MM.1S (cell line): ENCODE data around the gene ALDH9A1.
"Not testable (repeated sequence)": the region's sequence is repeated elsewhere in the genome, so short reads cannot be mapped to it uniquely, and the experiment has no call there.

Experiments used
- DNase-seq: peaks from one replicate; pipeline ENCODE4 v3.0.0-alpha.2; 2015
- H2AFZ ChIP-seq: fragments of 300-600 bp; sonication (generic); 2 replicates; pipeline ENCODE4 v1.6.0; 2016; ENCODE audit warnings: antibody characterized with exemption, low read length
- H3F3A ChIP-seq: fragments of 300-600 bp; sonication (generic); 2 replicates; pipeline ENCODE4 v1.6.1; 2016; ENCODE audit warnings: mild to moderate bottlenecking, antibody characterized with exemption, low read length, moderate library complexity, mixed read lengths; ENCODE audit not compliant: insufficient read depth
- H3K27ac ChIP-seq: fragments of 300-600 bp; sonication (generic); 2 replicates; pipeline ENCODE4 v1.5.1; 2016; ENCODE audit warnings: mild to moderate bottlenecking, low read length
- H3K27me3 ChIP-seq: fragments of 300-600 bp; sonication (generic); replicated peaks from 2 replicates; pipeline ENCODE4 v1.6.0; 2016; ENCODE audit warnings: low read length; ENCODE audit not compliant: insufficient read depth
- H3K36me3 ChIP-seq: fragments of 300-600 bp; sonication (generic); replicated peaks from 2 replicates; pipeline ENCODE4 v1.6.1; 2016; ENCODE audit warnings: mild to moderate bottlenecking, low read length, mixed read lengths; ENCODE audit not compliant: insufficient read depth
- H3K4me1 ChIP-seq: fragments of 300-600 bp; sonication (generic); 2 replicates; pipeline ENCODE4 v1.6.1; 2016; ENCODE audit warnings: low read length, mixed read lengths
- H3K4me2 ChIP-seq: fragments of 300-600 bp; sonication (generic); 2 replicates; pipeline ENCODE4 v1.6.0; 2016; ENCODE audit warnings: low read depth, low read length
- H3K4me3 ChIP-seq: fragments of 300-600 bp; sonication (generic); 2 replicates; pipeline ENCODE4 v1.5.1; 2016; ENCODE audit warnings: low read length, mixed read lengths
- H3K79me2 ChIP-seq: fragments of 300-600 bp; sonication (generic); 2 replicates; pipeline ENCODE4 v1.6.1; 2016; ENCODE audit warnings: mixed run types, low read length, mixed read lengths
- H3K9ac ChIP-seq: fragments of 300-600 bp; sonication (generic); 2 replicates; pipeline ENCODE4 v1.6.1; 2016; ENCODE audit warnings: low read length, mixed read lengths
- H3K9me2 ChIP-seq: fragments of 300-600 bp; sonication (generic); replicated peaks from 2 replicates; pipeline ENCODE4 v1.6.1; 2016; ENCODE audit warnings: mild to moderate bottlenecking, low read length, mixed read lengths; ENCODE audit not compliant: insufficient read depth
- H3K9me3 ChIP-seq: fragments of 300-600 bp; sonication (generic); replicated peaks from 2 replicates; pipeline ENCODE4 v1.6.1; 2016; ENCODE audit warnings: mild to moderate bottlenecking, low read length, mixed read lengths; ENCODE audit not compliant: insufficient read depth
- H4K20me1 ChIP-seq: fragments of 300-600 bp; sonication (generic); 2 replicates; pipeline ENCODE4 v1.6.1; 2016; ENCODE audit warnings: mild to moderate bottlenecking, low read length, moderate library complexity, mixed read lengths; ENCODE audit not compliant: insufficient read depth
- EZH2 ChIP-seq: fragments of 300-600 bp; sonication (generic); optimal IDR thresholded peaks from 2 replicates; pipeline ENCODE3; 2017; ENCODE audit warnings: low read depth, mild to moderate bottlenecking, antibody characterized with exemption, low read length, mixed read lengths
- EZH2phosphoT487 ChIP-seq: fragments of 300-600 bp; sonication (generic); IDR thresholded peaks from 2 replicates; pipeline ENCODE4 v1.6.1; 2018; ENCODE audit warnings: antibody characterized with exemption, low read length
- TF ChIP-seq, protein P1 (sequence below): fragments of 300-600 bp; sonication (generic); IDR thresholded peaks from 2 replicates; pipeline ENCODE4 v1.5.1; 2016; ENCODE audit warnings: antibody characterized with exemption, low read length, mixed read lengths

ALDH9A1 gene

GRCh38 chr1:165717918-165718515 is 19.7 kb upstream of the ALDH9A1 start:
- H3K79me2 ChIP-seq: no peaks in the 10 kb centered on the region
- no peak overlapping the region for H3K4me3 ChIP-seq
- H3K9ac ChIP-seq: no peak overlapping the region
- H3K9me3 ChIP-seq: no peaks in the 10 kb centered on the region
- no peak overlapping the region for H3K4me2 ChIP-seq
- H3K27me3 ChIP-seq: no peaks in the 10 kb centered on the region
- H3F3A ChIP-seq: no peaks in the 10 kb centered on the region
- H2AFZ ChIP-seq: no peak overlapping the region
- H3K36me3 ChIP-seq: no peaks in the 10 kb centered on the region
- H3K27ac ChIP-seq: no peak overlapping the region
- TF ChIP-seq, protein P1, sequence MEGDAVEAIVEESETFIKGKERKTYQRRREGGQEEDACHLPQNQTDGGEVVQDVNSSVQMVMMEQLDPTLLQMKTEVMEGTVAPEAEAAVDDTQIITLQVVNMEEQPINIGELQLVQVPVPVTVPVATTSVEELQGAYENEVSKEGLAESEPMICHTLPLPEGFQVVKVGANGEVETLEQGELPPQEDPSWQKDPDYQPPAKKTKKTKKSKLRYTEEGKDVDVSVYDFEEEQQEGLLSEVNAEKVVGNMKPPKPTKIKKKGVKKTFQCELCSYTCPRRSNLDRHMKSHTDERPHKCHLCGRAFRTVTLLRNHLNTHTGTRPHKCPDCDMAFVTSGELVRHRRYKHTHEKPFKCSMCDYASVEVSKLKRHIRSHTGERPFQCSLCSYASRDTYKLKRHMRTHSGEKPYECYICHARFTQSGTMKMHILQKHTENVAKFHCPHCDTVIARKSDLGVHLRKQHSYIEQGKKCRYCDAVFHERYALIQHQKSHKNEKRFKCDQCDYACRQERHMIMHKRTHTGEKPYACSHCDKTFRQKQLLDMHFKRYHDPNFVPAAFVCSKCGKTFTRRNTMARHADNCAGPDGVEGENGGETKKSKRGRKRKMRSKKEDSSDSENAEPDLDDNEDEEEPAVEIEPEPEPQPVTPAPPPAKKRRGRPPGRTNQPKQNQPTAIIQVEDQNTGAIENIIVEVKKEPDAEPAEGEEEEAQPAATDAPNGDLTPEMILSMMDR: peak; percentile 96
- TF ChIP-seq EZH2phosphoT487 (no peak), EZH2 (no peak)
- H3K4me1 ChIP-seq: no peaks in the 10 kb centered on the region
- H4K20me1 ChIP-seq: no peaks in the 10 kb centered on the region
- peak; percentile 80 for DNase-seq
- H3K9me2 ChIP-seq: no peaks in the 10 kb centered on the region

DNA sequence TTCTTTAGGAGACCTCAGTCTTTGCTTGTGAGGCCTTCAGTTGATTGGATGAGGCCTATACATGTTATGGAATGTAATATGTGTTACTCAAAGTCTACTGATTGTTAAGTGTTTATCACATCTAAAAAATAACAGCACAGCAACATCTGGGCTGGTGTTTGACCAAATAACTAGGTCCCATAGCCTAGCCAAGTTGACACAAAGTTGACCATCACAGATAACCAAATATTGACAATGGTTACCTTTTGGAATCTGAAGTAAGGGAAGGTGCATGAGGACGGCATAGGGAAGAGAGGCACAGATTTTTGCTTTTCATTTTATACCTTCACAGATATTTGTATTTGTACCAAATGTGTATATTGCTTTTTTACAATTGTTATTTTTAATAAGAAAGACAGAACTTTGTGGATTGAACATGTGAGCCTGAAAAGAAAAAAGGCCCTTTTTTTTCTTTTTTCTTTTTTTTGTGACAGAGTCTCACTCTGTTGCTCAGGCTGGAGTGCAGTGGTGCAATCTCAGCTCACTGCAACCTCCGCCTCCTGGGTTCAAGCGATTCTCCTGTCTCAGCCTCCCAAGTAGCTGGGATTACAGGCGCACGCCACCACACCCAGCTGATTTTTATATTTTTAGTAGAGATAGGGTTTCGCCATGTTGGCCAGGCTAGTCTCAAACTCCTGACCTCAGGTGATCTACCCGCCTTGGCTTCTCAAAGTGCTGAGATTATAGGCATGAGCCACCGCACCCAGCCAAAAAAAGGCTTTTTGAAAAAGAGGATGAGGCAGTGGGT is 18.1 kb upstream of the ALDH9A1 start:
- H3K79me2 ChIP-seq, H3K36me3 ChIP-seq, H3K9ac ChIP-seq, H3K27ac ChIP-seq, H3K9me3 ChIP-seq, H3F3A ChIP-seq, H3K4me3 ChIP-seq, DNase-seq, H3K4me1 ChIP-seq, H2AFZ ChIP-seq, H3K27me3 ChIP-seq, H3K9me2 ChIP-seq, H3K4me2 ChIP-seq, H4K20me1 ChIP-seq: not testable (repeated sequence)

- Histone ChIP-seq H3K27me3 (no peaks in the 10 kb centered on the region), H4K20me1 (no peaks in the 10 kb centered on the region), H2AFZ (no peak overlapping the region), H3K27ac (no peak overlapping the region), H3F3A (no peaks in the 10 kb centered on the region), H3K4me2 (no peak overlapping the region), H3K9ac (no peak overlapping the region), H3K36me3 (no peaks in the 10 kb centered on the region), H3K79me2 (no peaks in the 10 kb centered on the region), H3K9me3 (no peaks in the 10 kb centered on the region), H3K4me1 (no peaks in the 10 kb centered on the region), H3K9me2 (no peaks in the 10 kb centered on the region), H3K4me3 (no peak overlapping the region)
- DNase-seq: no peak
- TF ChIP-seq EZH2phosphoT487 (no peak), EZH2 (no peak)
- TF ChIP-seq, protein P1: no peak
Observed at GRCh38 chr1:165712764-165713163, 14.4 kb upstream of the ALDH9A1 start.

GRCh38 chr1:165707984-165708706 is 9.8 kb upstream of the ALDH9A1 start:
- Histone ChIP-seq H3K27me3 (no peaks in the 10 kb centered on the region), H3K9ac (no peak overlapping the region), H3K4me1 (no peaks in the 10 kb centered on the region), H3K79me2 (no peaks in the 10 kb centered on the region), H3K4me2 (no peak overlapping the region), H3K9me2 (no peaks in the 10 kb centered on the region), H3K36me3 (no peaks in the 10 kb centered on the region), H3K9me3 (no peaks in the 10 kb centered on the region), H2AFZ (no peak overlapping the region), H3F3A (no peaks in the 10 kb centered on the region), H3K27ac (no peak overlapping the region), H4K20me1 (no peaks in the 10 kb centered on the region), H3K4me3 (no peak overlapping the region)
- TF ChIP-seq, protein P1: no peak
- TF ChIP-seq EZH2 (no peak), EZH2phosphoT487 (no peak)
- DNase-seq: no peak
